LoVo (cell line): ENCODE data around the gene NUBP2.
"Not testable (repeated sequence)": the region's sequence is repeated elsewhere in the genome, so short reads cannot be mapped to it uniquely, and the experiment has no call there.

Experiments used
- DNase-seq: peaks from one replicate; pipeline ENCODE4 v3.0.0-alpha.2; 2016; ENCODE audit warnings: low spot score

The NUBP2 gene

DNA sequence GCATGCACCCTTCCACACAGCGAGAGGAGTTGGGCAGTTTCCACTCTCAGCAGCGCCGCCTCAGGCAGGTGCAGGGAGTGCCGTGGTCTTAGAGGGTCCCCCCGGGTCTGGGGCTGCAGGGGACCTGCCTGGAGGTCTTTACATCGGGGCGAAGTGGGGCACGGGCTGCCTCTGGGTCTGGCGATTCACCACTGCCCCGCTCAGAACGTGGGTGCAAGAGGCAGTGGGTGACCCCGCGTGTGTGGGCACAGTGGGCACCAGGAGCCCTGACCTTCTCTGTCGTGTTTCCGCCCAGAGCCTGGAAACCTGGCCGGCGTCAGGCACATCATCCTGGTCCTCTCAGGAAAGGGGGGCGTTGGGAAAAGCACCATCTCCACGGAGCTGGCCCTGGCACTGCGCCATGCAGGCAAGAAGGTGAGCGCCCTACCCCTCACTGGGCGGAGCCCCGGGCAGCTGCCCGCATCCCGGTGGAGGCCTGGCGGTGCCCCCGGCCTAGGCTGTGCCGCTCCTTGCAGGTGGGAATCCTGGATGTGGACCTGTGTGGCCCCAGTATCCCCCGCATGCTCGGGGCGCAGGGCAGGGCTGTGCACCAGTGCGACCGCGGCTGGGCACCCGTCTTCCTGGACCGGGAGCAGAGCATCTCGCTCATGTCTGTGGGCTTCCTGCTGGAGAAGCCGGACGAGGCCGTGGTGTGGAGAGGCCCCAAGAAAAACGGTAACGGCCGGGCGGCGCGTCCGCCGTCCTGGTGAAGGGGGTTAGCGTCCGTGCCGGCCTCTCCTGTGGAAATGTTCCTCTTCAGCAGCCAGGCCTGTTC is 3.7 kb downstream of the NUBP2 start:
- DNase-seq: no peak

DNA sequence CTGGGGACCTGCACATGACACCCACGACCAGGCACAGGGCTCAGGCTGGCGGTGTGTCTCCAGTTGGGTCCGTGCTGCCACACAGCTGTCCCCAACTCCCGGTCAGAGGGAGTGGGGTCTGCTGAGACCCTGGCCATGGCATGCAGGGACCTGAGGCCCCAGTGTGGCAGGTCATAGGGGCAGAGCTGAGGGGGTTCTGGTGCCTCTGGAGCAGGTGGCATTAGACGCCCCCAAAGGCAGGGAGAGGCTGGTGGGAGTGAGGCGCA is 4.2 kb downstream of the NUBP2 start:
- no peak for DNase-seq

DNA sequence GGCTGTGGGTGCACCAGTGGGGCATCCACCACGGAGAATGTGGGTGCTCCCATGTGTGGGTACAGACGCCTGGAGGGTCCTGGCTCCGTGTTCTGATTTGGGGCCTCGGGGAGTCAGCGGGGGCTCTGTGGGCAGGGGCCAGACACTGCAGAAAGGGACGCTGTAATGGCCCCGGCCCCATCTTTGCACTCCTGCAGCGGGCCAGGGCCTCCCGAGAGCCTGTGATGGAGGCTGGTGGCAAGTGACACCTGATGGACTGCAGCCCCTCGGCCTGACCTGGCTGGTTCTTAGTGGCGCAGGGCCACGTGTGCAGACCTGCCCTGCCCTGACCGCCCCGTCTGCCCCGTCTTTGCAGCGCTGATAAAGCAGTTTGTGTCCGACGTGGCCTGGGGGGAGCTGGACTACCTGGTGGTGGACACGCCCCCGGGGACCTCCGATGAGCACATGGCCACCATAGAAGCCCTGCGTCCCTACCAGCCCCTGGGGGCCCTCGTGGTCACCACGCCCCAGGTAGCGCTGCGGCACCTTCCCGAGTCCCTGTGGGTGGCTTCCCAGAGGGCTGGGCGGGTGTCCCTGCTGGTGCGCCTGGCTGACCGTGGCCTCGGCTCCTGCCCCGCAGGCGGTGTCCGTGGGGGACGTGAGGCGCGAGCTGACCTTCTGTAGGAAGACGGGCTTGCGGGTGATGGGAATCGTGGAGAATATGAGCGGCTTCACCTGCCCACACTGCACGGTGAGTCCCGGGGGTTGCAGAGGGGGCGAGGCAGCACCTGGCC is 4.7 kb downstream of the NUBP2 start:
- no peak for DNase-seq

DNA sequence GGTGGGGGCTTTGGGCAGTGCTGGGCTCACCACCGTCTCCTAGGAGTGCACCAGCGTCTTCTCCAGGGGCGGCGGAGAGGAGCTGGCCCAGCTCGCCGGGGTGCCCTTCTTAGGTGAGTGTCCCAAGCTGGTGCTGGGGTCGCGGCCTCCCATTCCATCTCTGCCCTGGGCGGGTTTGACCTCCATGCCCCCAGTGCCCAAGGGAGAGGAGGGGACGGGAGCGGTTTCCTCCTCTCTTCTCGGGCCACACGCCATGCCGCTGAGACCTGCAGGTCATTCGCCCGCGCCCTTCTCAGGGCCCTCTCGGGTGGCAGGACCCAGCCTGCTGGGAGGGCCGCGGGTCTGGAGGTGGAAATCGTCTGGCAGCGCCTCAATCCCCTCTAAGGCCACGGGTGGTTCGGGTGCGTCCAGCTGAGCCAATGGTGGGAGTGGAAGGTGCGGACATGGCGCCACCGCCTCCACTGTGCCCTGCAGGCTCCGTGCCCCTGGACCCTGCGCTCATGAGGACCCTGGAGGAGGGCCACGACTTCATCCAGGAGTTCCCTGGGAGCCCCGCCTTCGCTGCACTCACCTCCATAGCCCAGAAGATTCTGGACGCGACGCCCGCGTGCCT is 5.4 kb downstream of the NUBP2 start:
- DNase-seq: no peak

DNA sequence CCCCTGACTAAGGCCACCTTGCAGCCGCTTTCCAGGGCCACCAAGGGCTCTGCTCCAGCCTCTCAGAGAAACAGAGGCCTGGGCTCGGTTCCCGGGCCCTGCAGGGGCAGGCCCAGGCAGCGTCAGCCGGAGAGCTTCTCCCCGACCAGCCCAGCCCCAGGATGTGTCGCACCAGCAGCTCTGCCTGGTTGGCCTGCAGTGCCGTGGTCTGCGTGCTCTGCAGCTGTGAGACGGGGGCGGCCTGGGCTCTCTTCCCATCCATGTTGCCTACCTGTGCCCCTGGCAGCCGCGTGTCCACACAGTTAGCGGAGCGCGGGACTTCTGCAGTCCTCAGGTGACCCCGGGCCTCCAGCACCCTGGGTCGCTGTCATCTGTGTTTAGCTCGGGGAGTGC is 5.9 kb downstream of the NUBP2 start:
- DNase-seq: no peak

DNA sequence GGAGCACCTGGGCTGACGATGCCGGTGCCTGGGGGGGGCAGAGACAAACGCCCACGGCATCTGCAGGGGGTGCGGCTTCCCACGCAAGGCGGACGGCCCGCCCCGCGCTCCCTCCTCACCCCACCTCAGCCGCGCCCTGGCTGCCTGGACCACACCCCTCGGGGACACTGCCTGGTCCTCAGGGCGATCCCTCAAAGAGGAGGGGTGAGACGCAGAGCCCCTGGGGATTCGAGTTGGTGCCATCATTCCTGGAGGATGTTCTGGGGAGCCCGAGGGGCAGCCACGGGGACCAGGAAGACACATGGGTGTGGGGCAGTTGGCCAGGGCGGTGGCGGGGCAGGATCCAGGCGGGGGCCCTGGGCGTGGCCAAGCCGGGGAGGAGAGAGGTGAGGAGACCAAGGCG is 6.9 kb downstream of the NUBP2 start:
- no peak for DNase-seq

DNA sequence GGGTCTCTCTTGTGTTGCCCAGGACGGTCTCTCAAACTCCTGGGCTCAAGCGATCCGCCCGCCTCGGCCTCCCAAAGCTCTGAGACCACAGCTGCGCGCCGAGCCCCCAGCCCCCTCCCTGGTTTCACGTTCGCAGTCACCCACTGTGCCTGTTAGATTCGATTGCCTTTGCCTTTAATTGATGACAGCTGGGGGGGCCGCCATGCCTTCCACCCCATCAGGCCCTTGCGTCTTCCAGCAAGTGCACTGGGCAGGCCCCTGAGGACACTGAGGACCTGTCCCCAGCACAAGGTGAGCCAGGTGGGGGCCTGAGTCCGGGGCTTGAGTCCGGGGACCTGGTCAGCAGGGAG is 7.5 kb downstream of the NUBP2 start:
- no peak for DNase-seq

DNA sequence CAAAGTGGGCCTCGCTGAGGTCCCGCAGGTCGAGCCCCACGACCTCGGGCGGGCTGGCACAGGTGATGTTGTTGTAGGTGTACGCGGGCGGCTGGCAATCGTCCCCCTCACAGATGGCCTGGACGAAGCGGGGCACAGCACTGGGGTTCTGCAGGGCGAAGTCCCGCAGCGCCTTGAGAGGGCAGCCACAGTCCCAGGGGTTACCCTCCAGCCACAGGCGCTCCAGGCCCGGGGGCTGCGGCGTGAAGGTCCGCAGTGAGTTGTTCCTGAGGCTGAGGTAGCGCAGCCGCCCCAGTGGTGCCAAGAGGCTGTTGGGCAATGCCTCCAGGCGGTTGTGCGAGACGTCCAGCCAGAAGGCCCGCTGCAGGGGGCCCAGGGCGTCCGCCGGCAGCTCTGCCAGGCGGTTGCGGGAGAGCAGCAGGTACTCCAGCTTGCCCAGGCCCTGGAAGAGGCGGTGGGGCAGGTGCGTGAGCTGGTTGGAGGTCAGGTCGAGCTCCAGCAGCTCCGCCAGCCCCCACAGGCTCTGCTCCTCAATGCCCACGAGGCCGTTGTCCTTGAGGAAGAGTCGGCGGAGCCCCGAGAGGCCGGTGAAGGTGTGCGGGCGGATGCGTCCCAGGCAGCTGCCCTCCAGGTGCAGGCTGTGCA is 8.0 kb downstream of the NUBP2 start:
- no peak for DNase-seq

DNA sequence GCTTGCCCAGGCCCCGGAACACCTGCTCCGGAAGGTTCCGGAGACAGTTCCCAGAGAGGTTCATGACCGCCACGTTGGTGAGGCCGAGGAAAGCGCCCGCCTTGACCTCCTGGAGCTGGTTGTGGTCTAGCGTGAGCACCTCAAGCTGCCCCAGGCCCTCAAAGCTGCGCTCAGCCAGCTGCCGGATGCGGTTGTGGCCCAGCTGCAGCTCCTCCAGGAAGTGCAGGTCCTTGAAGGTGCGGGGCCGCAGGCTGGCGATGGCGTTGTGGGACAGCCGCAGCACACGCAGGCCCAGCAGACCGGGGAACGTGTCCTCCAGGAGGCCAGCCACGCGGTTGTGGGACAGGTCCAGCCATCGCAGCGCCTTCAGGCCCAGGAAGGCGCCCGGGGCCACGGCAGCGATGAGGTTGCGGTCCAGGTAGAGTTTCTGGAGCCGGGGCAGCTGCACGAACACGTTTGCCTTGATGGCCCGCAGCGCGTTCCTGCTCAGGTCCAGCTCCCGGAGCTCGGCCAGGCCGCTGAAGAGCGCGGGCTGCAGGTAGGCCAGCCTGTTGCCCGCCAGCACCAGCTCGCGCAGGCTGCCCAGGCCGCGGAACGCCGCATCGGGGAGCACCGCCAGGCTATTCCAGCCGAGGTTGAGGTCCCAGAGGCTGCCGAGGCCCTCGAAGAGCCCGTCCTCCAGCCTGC is 8.6 kb downstream of the NUBP2 start:
- DNase-seq: no peak

DNA sequence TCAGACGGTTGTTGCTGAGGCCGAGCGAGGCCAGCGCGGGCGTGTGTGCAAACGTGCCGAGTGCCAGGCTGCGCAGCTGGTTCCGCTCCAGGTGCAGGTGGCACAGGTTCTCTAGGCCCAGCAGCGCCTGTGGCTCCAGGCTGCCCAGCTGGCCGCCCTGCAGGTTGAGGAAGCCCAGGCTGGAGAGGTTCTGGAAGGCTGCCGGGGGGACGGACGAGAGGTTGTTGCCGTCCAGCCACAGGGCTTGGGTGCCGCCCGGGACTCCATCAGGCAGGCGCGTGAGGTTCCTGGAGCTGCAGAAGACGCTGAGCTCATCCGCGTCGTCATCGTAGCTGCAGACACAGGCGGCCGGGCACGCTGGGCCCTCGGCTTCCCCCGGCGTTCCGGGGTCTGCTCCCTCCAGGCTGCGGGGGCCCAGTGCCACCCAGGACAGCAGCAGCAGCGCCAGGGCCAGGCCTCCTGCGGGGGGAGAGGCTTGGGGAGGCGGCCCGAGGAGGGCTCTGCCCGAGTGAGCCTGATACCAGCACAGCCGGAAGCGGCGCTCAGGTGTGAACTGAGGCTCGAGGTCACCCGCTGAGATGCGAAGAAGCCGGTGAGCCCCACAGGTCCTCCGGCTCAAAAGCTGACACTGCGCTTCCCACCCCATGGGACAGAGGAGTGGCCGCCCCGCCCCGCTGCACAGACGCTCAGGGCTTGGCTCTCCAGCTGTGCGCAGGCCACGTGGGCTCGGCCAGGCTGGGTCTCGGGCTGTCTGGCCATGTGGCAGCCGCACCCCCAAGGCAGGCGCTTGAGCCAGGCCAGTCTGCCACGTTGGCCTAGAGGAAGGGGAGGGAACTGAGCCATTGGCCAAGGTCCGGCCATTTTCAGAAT is 9.4 kb downstream of the NUBP2 start:
- DNase-seq: no peak

DNA sequence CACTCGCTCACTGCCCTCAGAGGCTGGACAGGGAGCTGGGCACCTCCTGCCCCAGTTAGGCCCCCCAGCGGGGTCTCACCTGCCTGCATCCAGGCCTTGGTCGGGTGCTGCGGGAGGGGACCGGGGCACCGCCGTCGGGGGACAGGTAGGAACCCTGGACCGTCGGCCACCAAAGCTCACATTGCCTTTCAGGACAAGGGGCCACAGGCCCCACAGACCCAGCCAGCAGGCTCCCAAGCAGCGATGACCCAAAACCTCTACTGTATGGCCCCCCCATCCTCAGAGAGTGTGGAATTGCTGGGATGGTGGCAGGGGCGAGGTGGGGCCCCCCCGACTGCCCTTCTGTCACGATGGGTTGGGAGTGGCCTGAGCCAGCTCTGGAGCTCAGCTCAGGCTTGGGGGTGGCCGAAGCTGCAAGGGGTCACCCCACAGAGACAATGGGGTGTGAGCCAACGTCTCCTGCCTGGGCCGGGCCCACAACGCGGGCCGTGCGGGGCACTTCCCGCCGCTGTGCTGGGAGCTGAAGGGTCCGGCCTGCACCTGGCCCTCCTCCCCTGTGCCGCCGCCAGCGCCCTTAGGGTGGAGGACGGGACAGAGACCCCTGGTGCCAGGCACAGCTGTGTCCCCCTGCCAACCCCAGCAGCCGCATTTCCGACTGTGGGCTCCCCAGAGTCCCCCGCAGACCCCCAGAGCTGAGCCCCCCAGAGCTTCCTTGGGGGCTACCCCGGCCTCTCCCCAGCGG is 10.2 kb downstream of the NUBP2 start:
- DNase-seq: no peak

DNA sequence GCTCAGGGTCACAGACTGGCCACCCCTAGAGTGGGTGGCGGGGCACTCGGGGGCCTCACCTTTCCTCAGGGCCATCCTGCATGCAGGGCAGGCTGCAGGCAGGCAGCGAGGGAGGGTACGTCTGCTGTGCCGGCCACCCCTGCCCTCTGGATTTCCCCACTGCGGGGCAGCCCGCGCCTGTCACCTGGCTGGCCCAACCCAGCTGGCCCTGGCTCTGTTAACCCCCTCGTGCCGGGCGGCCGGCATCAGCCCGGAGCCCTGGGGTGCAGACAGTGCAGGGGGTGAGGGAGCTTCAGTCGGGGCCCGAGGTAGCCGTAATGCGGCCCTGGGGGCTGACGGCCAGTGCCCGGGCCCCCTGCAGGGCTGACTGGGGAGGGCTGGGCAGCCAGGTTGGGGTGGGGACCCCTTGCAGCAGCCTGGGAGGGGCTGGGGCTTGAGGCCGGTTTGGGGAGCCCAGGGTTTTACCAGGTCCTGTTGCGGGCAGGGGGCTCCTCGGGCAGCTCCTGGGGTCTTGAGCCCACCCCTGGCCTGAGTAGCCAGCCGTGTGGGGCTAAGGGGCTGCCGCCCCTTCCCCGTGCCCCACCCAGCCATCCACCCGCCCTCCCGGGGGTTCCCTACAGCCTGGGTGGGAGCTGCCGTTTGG is 10.9 kb downstream of the NUBP2 start, which contains the start of gene IGFALS:
Gene IGFALS, minus strand, starts transcription at position 128 of the 643 bp plus-strand sequence. Its CDS starts 53 bp downstream, at position 75.
- no peak for DNase-seq

DNA sequence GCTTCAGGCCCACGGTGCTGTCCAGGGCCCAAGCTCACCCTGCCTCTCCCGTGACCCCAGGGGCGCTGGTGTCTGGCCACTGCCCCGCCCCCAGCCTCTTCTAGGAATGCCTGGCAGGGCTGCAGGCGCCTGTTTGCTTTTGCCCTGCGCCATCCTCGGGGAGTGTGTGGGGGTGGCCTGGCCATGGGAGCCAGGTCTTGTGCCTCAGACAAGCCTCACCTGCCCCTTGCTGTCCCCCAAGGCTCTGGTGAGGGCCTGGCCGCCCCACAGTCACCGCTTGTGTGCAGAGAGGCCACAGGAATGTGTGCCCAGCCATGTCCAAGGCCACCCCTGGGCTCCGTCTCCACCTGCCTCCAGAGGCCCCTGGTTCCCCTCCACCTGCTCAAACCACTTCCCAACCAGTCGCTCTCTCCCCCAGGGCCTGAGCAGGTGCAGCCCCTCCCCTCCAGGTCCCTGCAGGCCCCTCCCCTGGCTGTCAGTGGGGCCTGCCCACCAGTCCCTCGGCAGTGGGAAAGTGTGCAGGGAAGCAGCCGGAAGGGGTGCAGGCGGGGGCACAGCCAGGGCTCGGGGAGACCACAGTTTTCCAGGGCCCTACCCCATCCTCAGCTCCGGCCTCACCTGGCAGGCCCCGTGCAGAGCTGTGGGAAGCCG is 11.6 kb downstream of the NUBP2 start:
- no peak for DNase-seq

DNA sequence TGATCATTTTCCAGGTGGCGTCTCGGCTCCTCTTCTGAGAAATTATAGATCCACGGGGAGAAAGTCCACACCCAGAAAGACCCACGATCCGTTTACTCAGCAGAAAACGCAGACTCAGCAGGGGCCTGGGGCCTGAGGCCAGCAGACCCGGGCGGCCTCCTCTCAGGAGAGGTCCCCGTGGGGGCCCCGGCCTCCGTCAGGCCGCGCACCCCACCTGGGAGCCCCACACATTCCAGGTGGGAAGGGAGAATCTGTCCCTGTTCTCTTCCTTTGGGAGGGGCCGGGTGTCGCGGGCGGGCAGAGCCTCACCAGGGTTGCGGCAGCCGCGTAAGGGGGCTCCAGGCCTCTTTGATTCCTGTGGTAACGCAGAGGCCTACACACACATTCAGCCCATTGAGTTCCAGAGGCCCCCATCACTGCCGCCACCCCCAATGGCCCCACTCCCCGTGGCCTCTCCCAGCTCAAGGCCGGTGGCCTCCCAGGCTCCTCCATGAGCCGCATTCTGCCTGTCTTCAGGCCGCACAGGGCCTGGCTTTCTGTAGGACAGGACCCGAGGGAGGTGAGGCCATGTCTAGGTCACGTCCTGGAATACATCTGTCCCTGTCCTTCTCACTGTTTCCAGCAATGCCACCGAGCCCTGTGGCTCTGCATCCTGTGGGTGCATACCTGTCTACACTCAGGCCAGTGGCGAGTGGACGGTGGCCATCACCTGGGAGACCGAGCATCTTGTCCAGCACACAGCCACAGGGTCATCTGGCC is 12.3 kb downstream of the NUBP2 start:
- no peak for DNase-seq

DNA sequence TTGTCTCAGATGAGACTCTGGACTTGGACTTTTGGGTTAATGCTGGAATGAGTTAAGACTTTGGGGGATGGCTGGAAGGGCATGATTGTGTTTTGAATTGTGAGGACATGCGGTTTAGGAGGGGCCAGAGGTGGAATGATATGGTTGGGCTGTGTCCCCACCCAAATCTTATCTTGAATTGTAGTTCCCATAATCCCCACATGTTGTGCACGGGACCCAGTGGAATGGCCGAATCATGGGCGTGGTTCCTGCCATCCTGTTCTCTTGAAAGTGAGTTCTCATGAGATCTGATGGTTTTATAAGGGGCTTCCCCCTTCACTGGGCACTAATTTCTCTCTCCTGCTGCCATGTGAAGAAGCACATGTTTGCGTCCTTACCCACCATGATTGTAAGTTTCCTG is 16.5 kb downstream of the NUBP2 start:
- not testable (repeated sequence) for DNase-seq

DNA sequence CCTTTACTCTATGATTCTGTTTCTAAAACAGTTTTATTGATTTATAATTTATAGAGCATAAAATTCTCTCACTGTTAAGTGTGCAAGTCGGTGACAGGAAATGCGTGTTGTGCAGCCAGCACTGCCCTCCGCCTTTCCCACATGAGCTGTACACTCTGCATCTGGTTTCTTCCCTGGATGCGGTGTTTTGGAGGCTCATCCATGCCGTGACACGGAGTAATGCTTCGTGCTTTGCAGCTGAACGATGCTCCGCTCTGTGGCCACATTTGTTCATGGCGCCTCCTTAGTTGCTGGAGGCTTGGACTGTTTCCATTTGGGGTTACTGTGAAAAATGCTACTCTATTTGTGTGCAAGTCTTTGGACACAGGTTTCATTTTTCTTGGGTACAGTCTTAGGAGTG is 17.9 kb downstream of the NUBP2 start:
- no peak for DNase-seq

DNA sequence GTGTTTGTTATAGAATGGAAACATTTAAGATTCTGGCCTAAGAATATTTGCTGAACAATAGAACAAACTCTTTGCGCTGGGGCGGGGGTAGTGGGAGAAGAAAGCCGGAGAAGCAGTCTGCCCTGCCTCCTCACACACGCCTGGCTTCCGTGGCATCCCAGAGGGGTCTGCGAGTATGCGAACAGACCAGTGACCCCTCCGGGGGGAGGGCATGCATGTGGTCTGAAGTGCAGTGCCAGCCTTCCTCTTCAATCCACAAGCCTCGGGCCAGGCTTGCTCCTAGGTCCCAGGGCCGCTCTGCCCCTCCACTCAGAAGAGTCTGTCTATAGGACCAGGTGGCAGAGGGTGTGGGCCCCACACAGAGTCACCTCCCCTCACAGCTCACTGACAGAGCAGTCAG is 24.9 kb downstream of the NUBP2 start:
- DNase-seq: no peak

DNA sequence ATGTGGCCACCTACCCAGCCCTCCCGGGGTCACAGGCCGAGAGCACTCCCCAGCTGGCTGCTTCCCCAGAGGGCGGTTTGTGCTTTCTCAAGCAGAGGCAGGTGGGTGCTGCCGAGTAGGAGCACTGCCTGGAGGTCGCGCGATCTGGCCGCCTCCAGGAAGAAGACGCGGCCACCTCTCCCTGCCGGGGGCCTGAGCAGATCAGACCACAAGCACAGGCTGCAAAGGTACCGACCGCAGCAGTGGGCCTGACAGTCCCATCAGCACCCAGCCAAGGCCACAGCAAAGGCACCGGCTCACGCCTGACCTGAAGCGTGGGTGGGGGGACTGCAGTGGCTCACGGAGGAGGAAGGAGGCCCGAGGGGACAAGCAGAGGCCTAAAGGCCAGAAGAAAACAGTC is 25.9 kb downstream of the NUBP2 start:
- DNase-seq: no peak

DNA sequence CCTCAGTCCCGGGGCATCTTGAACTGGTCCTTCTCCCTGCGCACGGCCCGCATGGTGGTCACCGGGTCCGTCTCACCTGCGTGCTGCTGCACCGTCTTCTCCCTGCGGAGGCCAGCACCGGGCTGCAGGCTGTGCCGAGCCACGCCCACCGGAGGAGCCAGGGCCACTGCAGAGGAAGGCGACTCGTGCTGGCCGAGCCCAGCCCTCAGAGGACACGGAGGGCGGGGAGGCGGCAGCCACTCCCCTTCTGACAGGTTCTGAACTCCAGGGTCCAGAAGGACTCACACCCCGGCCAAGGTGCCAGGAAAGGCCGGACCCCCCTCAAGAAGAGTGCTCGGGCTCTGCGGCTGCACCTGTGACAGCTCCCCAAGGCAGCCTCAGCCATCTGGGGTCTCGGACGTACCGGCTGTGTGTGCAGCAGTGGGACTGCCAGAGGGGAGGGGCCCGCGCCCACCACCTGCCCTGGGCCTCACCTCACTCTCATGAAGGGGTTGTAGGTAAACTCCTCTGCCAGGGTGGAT is 26.6 kb downstream of the NUBP2 start:
- DNase-seq: no peak
